BJ (cell line): ENCODE results near the gene SMIM11. TPM values are rescaled to one million over a fixed set of nuclear protein-coding genes. Genes with fewer than 3 reads are reported as not detected.
"Not testable (repeated sequence)": the region's sequence is repeated elsewhere in the genome, so short reads cannot be mapped to it uniquely, and the experiment has no call there.

Experiments
- CTCF ChIA-PET: fragments of 350-600 bp; formaldehyde crosslinking; extraction: SDS; loops from one replicate; lab custom pipeline; 2021; ENCODE audit warnings: antibody characterized with exemption, inconsistent platforms; lab: Yijun Ruan, JAX
- POLR2A ChIA-PET: fragments of 300-600 bp; sonication (Branson Sonifier 250); formaldehyde crosslinking; extraction: SDS; loops from one replicate; lab custom pipeline; 2021; ENCODE audit warnings: antibody characterized with exemption; lab: Charles Lee
- DNase-seq: peaks from one replicate; pipeline ENCODE4 v3.0.0-alpha.2; 2011; ENCODE audit warnings: low read depth
- H3K27me3 ChIP-seq: 2 replicates; pipeline ENCODE4 v1.6.0; 2011; ENCODE audit warnings: low read length; ENCODE audit not compliant: control insufficient read depth, insufficient read depth
- H3K36me3 ChIP-seq: 2 replicates; pipeline ENCODE4 v1.5.1; 2011; ENCODE audit warnings: low read length; ENCODE audit not compliant: control insufficient read depth, insufficient read depth
- H3K4me3 ChIP-seq: 2 replicates; pipeline ENCODE4 v1.5.1; 2011; ENCODE audit warnings: low read depth, mild to moderate bottlenecking, control low read depth, low read length
- polyA plus RNA-seq: library from polyadenylated mRNA; depleted of rRNA; stranded (reverse); fragments of >200 nt; gene quantifications from 2 replicates; pipeline ENCODE4 v1.2.3, GENCODE V29; 2011
- TF ChIP-seq, protein P1 (sequence below): IDR thresholded peaks from 2 replicates; pipeline ENCODE4 v1.5.1; 2011; ENCODE audit warnings: low read depth, mild to moderate bottlenecking, control low read depth, inconsistent platforms, low read length, moderate library complexity; ENCODE audit not compliant: insufficient read depth

The SMIM11 gene
- polyA plus RNA-seq, 1 experiment: 10.5 TPM

- no peak for DNase-seq
- ChIA-PET CTCF (interaction anchor here (0.6 to 4.6 kb wide), 3 partner anchors 33 to 442 kb away, joined by 3 to 21 read pairs (median 7); no protein-coding TSS in a partner anchor), POLR2A (interaction anchor here (0.6 kb wide), 1 partner anchor 128 kb away, joined by 4 read pairs; no protein-coding TSS in a partner anchor)
- no peaks in the 10 kb centered on the region for H3K36me3 ChIP-seq
- no peak overlapping the region for H3K4me3 ChIP-seq
- no peaks in the 10 kb centered on the region for H3K27me3 ChIP-seq
- TF ChIP-seq, protein P1, sequence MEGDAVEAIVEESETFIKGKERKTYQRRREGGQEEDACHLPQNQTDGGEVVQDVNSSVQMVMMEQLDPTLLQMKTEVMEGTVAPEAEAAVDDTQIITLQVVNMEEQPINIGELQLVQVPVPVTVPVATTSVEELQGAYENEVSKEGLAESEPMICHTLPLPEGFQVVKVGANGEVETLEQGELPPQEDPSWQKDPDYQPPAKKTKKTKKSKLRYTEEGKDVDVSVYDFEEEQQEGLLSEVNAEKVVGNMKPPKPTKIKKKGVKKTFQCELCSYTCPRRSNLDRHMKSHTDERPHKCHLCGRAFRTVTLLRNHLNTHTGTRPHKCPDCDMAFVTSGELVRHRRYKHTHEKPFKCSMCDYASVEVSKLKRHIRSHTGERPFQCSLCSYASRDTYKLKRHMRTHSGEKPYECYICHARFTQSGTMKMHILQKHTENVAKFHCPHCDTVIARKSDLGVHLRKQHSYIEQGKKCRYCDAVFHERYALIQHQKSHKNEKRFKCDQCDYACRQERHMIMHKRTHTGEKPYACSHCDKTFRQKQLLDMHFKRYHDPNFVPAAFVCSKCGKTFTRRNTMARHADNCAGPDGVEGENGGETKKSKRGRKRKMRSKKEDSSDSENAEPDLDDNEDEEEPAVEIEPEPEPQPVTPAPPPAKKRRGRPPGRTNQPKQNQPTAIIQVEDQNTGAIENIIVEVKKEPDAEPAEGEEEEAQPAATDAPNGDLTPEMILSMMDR: no peak
These were observed 9.5 kb upstream of the SMIM11 start for GRCh38 chr21:34365809-34366208.

DNA sequence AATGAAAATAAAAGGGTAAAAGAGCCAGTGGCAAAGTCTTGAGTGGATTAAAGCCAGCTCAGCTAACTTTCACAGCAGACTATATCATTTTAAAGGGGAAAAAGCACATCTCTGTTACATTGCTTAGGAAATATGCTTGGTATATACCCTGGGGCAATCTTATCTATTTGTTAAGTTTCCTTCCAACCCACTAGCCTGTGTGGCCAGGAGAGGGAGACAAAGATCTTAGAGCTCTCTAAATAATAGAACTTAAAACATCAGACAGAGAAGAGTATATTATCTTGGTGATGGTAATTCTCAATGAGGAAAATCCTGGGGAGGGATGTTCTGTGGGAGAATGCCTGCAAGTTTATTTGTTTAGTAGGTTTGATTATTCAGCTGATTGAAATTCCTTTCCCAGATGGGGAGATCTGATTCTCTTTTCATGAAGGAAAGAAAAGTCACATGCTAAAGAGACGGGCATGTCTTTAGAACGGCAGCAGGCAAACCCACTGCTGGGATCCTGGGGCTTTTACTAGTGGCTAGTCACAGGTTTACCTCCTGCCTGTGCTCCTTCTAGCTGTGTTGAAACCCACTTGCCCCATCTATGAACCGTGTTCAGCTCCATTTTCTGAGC, 7.9 kb upstream of the SMIM11 start:
- CTCF ChIA-PET: interaction anchor here (0.8 to 4.6 kb wide), 18 partner anchors 9 to 1661 kb away, joined by 3 to 21 read pairs (median 3); no protein-coding TSS in a partner anchor
- H3K27me3 ChIP-seq: no peaks in the 10 kb centered on the region; the same call in 1 of the 2 replicates
- peak; percentile 81 for DNase-seq
- H3K36me3 ChIP-seq: no peaks in the 10 kb centered on the region
- POLR2A ChIA-PET: no interaction called here
- TF ChIP-seq, protein P1: peak; percentile 86
- H3K4me3 ChIP-seq: no peak overlapping the region

DNA sequence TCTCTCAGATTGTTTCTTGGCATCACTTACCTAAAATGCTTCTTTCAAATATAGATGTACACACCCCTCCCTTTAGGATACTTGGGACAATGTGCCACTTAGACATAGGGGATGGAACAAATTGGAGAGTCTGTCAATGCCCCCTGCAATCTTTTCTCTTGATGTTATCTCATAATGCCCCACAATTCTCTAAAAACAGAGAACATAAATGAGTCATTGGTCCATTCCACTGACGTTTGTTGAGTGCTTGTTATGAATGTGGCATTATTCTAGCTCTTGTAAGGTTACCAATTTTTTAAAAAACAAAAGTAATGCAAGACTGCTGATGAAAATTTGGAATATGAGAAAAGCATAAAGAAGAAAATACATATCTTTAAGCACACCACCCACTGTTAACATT, 5.6 kb upstream of the SMIM11 start:
- ChIA-PET CTCF (interaction anchor here (4.6 kb wide), 1 partner anchor 446 kb away, joined by 21 read pairs; no protein-coding TSS in a partner anchor), POLR2A (no interaction called here)
- Histone ChIP-seq H3K4me3 (no peak overlapping the region), H3K27me3 (no peaks in the 10 kb centered on the region; the same call in 1 of the 2 replicates), H3K36me3 (no peaks in the 10 kb centered on the region)
- DNase-seq: no peak
- TF ChIP-seq, protein P1: no peak

GRCh38 chr21:34372321-34372720, 3.0 kb upstream of the SMIM11 start:
- ChIA-PET CTCF (no interaction called here), POLR2A (no interaction called here)
- TF ChIP-seq, protein P1: no peak

GRCh38 chr21:34374462-34374861, 845 bp upstream of the SMIM11 start:
- DNase-seq, CTCF ChIA-PET: not testable (repeated sequence)

More at GRCh38 chr21:34372321-34372720, 3.0 kb upstream of the SMIM11 start:
- Histone ChIP-seq H3K27me3 (no peaks in the 10 kb centered on the region; the same call in 1 of the 2 replicates), H3K36me3 (no peaks in the 10 kb centered on the region), H3K4me3 (no peak overlapping the region)
- no peak for DNase-seq

GRCh38 chr21:34375619-34375972, 289 bp downstream of the SMIM11 start:
- H3K27me3 ChIP-seq, H3K4me3 ChIP-seq, CTCF ChIA-PET, POLR2A ChIA-PET, H3K36me3 ChIP-seq, DNase-seq: not testable (repeated sequence)

More at GRCh38 chr21:34374462-34374861, 845 bp upstream of the SMIM11 start:
- H3K27me3 ChIP-seq, POLR2A ChIA-PET, H3K36me3 ChIP-seq, H3K4me3 ChIP-seq: not testable (repeated sequence)

DNA sequence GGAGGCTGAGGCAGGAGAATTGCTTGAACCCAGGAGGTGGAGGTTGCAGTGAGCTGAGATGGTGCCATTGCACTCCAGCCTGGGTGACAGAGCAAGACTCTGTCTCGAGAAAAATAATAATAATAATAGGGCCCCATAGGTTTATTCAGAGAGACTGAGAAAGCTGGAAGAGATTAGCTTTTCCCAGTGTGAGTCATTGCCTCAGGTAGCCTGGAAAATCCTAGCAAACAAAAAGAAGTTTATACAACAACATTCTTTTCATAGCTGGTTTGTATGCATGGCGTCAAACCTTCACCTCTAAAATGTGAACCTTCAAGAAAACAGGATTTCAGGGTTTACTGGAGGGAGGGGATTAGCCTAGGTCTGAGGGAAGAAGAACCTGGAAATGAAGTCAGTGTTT, 7.8 kb downstream of the SMIM11 start:
- CTCF ChIA-PET, H3K4me3 ChIP-seq, H3K36me3 ChIP-seq, H3K27me3 ChIP-seq, POLR2A ChIA-PET, DNase-seq: not testable (repeated sequence)

DNA sequence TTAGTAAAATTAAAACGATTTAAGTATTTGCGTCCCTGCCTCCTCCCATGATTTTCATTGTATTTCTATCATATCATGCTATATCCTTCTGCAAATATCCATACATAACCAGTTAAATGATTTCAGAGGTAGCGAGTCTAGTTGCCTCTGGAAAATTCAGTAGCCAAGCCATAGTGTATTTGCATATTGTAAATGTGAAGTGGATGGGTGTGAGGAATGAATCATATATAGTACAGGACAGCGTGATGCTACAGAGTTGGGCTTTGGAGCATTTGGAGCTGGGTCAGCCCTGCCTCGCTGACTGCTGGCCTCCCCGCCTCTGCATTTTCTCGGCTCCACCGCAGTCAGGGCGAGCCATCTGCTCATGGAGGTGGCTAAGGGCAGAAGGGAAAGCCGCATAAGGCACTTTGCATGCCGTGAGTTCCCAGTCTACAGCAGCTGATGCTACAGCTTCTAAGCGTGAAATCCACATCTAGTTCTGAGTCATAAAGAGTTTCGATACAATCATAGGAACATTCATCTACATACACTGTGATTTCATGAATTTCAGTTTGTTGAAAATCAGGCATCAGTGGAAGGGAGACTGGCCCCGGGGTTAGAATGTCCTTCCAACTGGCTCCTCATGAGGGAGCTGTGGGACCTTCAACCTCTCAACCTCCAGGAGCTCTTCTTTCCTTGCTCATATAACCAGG, 8.6 kb downstream of the SMIM11 start:
- CTCF ChIA-PET: not testable (repeated sequence)

More for the DNA sequence above, 8.6 kb downstream of the SMIM11 start:
- H3K27me3 ChIP-seq, H3K36me3 ChIP-seq, H3K4me3 ChIP-seq, DNase-seq, POLR2A ChIA-PET: not testable (repeated sequence)
